Astrocyte (in vitro differentiated cells and primary cell): Measurements from ENCODE around the gene CHMP1B.

Experiments
- EZH2 ChIP-seq: IDR thresholded peaks from 2 replicates; pipeline ENCODE4 v1.6.1; 2012; ENCODE audit warnings: mild to moderate bottlenecking, low read length, inconsistent platforms; ENCODE audit not compliant: insufficient read depth
- TF ChIP-seq, protein P1 (sequence below): IDR thresholded peaks from 2 replicates; pipeline ENCODE4 v1.5.1; 2011; ENCODE audit warnings: low read depth, mild to moderate bottlenecking, inconsistent platforms, low read length, moderate library complexity; ENCODE audit not compliant: insufficient read depth

DNA sequence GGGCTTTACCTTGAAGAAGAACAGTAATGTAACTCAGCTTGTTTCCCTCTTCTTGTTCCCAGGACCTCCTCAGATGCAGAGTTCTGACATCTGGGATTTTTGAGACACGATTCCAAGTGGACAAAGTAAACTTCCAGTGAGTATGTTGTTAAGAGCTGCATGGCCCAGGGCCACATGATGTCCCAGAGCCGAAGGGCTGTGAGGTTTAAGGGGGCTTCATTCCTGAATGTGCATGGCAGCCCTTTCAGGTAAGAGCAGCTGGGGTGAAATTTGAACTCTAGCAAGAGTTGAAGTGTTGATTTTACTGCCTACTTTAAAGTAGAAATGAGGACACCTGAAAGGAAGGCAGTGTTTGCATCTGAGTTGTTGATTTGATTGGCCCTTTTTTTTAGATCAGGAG lies 13.3 kb downstream of the CHMP1B start:
- TF ChIP-seq, protein P1, sequence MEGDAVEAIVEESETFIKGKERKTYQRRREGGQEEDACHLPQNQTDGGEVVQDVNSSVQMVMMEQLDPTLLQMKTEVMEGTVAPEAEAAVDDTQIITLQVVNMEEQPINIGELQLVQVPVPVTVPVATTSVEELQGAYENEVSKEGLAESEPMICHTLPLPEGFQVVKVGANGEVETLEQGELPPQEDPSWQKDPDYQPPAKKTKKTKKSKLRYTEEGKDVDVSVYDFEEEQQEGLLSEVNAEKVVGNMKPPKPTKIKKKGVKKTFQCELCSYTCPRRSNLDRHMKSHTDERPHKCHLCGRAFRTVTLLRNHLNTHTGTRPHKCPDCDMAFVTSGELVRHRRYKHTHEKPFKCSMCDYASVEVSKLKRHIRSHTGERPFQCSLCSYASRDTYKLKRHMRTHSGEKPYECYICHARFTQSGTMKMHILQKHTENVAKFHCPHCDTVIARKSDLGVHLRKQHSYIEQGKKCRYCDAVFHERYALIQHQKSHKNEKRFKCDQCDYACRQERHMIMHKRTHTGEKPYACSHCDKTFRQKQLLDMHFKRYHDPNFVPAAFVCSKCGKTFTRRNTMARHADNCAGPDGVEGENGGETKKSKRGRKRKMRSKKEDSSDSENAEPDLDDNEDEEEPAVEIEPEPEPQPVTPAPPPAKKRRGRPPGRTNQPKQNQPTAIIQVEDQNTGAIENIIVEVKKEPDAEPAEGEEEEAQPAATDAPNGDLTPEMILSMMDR = no peak
- TF ChIP-seq EZH2 = no peak
